IPS-18a (cell line): ENCODE results near the gene TBL1XR1.
"Not testable (repeated sequence)": the region's sequence is repeated elsewhere in the genome, so short reads cannot be mapped to it uniquely, and the experiment has no call there.

Source experiments
- H3K27ac ChIP-seq: one replicate; pipeline ENCODE4 v1.5.1; 2013; ENCODE audit warnings: low read length
- H3K27me3 ChIP-seq: one replicate; pipeline ENCODE4 v1.6.1; 2013; ENCODE audit warnings: mild to moderate bottlenecking, low read length; ENCODE audit not compliant: control insufficient read depth, insufficient read depth
- H3K36me3 ChIP-seq: one replicate; pipeline ENCODE4 v1.6.1; 2013; ENCODE audit warnings: low read depth, low read length; ENCODE audit not compliant: control insufficient read depth
- H3K4me1 ChIP-seq: one replicate; pipeline ENCODE4 v1.6.1; 2013; ENCODE audit warnings: low read depth, low read length; ENCODE audit not compliant: control insufficient read depth
- H3K4me3 ChIP-seq: one replicate; pipeline ENCODE4 v1.5.1; 2013; ENCODE audit warnings: low read length
- H3K9ac ChIP-seq: one replicate; pipeline ENCODE4 v1.6.1; 2013; ENCODE audit warnings: mild to moderate bottlenecking, low read length, moderate library complexity
- H3K9me3 ChIP-seq: one replicate; pipeline ENCODE4 v1.6.1; 2013; ENCODE audit warnings: low read depth, low read length; ENCODE audit not compliant: control insufficient read depth

The TBL1XR1 gene

GRCh38 chr3:177203689-177204395 lies 6.6 kb upstream of the TBL1XR1 start:
- Histone ChIP-seq H3K27ac (no peak overlapping the region), H3K9me3 (no peaks in the 10 kb centered on the region), H3K9ac (no peak overlapping the region), H3K27me3 (no peaks in the 10 kb centered on the region), H3K36me3 (no peaks in the 10 kb centered on the region), H3K4me3 (no peak overlapping the region), H3K4me1 (peaks cover 8% of the 10 kb centered on the region)

GRCh38 chr3:177203016-177203415 lies 5.7 kb upstream of the TBL1XR1 start:
- not testable (repeated sequence) for H3K4me3 ChIP-seq, H3K9me3 ChIP-seq, H3K36me3 ChIP-seq, H3K27me3 ChIP-seq, H3K27ac ChIP-seq, H3K9ac ChIP-seq
- H3K4me1 ChIP-seq: peaks cover 17% of the 10 kb centered on the region

- H3K4me3 ChIP-seq: no peak overlapping the region
- no peak overlapping the region for H3K27ac ChIP-seq
- no peaks in the 10 kb centered on the region for H3K36me3 ChIP-seq
- peaks cover 18% of the 10 kb centered on the region for H3K4me1 ChIP-seq
- H3K9ac ChIP-seq: no peak overlapping the region
- no peaks in the 10 kb centered on the region for H3K9me3 ChIP-seq
- H3K27me3 ChIP-seq: no peaks in the 10 kb centered on the region
These were observed 4.6 kb upstream of the TBL1XR1 start for GRCh38 chr3:177201700-177202397.

- no peak overlapping the region for H3K9ac ChIP-seq
- no peaks in the 10 kb centered on the region for H3K27me3 ChIP-seq
- H3K4me1 ChIP-seq: peaks cover 26% of the 10 kb centered on the region
- no peak overlapping the region for H3K27ac ChIP-seq
- no peaks in the 10 kb centered on the region for H3K36me3 ChIP-seq
- peak overlapping the region; percentile 74 for H3K4me3 ChIP-seq
- no peaks in the 10 kb centered on the region for H3K9me3 ChIP-seq
These were observed 2.0 kb upstream of the TBL1XR1 start for GRCh38 chr3:177199206-177199760.

- peak overlapping the region; percentile 88 for H3K27ac ChIP-seq
- H3K9me3 ChIP-seq: no peaks in the 10 kb centered on the region
- peaks cover 33% of the 10 kb centered on the region for H3K4me1 ChIP-seq
These were observed 612 bp upstream of the TBL1XR1 start for GRCh38 chr3:177197727-177198460.

GRCh38 chr3:177196456-177197040 lies 734 bp downstream of the TBL1XR1 start:
- peak overlapping the region; percentile 96 for H3K4me3 ChIP-seq
- peaks cover 37% of the 10 kb centered on the region for H3K4me1 ChIP-seq
- H3K27ac ChIP-seq: peak overlapping the region; percentile 96
- peak overlapping the region; percentile 99 for H3K9ac ChIP-seq
- H3K36me3 ChIP-seq: no peaks in the 10 kb centered on the region
- no peaks in the 10 kb centered on the region for H3K9me3 ChIP-seq
- H3K27me3 ChIP-seq: no peaks in the 10 kb centered on the region

More at GRCh38 chr3:177197727-177198460, 612 bp upstream of the TBL1XR1 start:
- Histone ChIP-seq H3K4me3 (peak overlapping the region; percentile 74), H3K27me3 (no peaks in the 10 kb centered on the region), H3K36me3 (no peaks in the 10 kb centered on the region), H3K9ac (peak overlapping the region; percentile 88)

- Histone ChIP-seq H3K9me3 (no peaks in the 10 kb centered on the region), H3K9ac (peak overlapping the region; percentile 99), H3K27me3 (no peaks in the 10 kb centered on the region), H3K4me3 (peak overlapping the region; percentile 96), H3K4me1 (peaks cover 41% of the 10 kb centered on the region), H3K36me3 (no peaks in the 10 kb centered on the region), H3K27ac (peak overlapping the region; percentile 92)
These were observed 1.2 kb downstream of the TBL1XR1 start for GRCh38 chr3:177196008-177196455.

GRCh38 chr3:177195242-177195991 lies 1.9 kb downstream of the TBL1XR1 start:
- H3K4me3 ChIP-seq: peak overlapping the region; percentile 96
- peaks cover 48% of the 10 kb centered on the region for H3K4me1 ChIP-seq
- H3K27ac ChIP-seq: peak overlapping the region; percentile 92

GRCh38 chr3:177194299-177194698 lies 3.0 kb downstream of the TBL1XR1 start:
- H3K9ac ChIP-seq: peak overlapping the region; percentile 99
- no peaks in the 10 kb centered on the region for H3K27me3 ChIP-seq
- H3K36me3 ChIP-seq: no peaks in the 10 kb centered on the region
- peak overlapping the region; percentile 96 for H3K4me3 ChIP-seq
- H3K9me3 ChIP-seq: no peaks in the 10 kb centered on the region
- no peak overlapping the region for H3K27ac ChIP-seq
- peaks cover 45% of the 10 kb centered on the region for H3K4me1 ChIP-seq

More at GRCh38 chr3:177195242-177195991, 1.9 kb downstream of the TBL1XR1 start:
- Histone ChIP-seq H3K36me3 (no peaks in the 10 kb centered on the region), H3K9ac (peak overlapping the region; percentile 99), H3K27me3 (no peaks in the 10 kb centered on the region), H3K9me3 (no peaks in the 10 kb centered on the region)

- Histone ChIP-seq H3K9ac (peak overlapping the region; percentile 99), H3K4me1 (peaks cover 40% of the 10 kb centered on the region), H3K27me3 (no peaks in the 10 kb centered on the region), H3K4me3 (peak overlapping the region; percentile 96), H3K9me3 (no peaks in the 10 kb centered on the region), H3K27ac (no peak overlapping the region), H3K36me3 (no peaks in the 10 kb centered on the region)
These were observed 3.5 kb downstream of the TBL1XR1 start for GRCh38 chr3:177193688-177194268.
